GM10266 (cell line): ENCODE data around the gene PPM1M.
"Not testable (repeated sequence)": the region's sequence is repeated elsewhere in the genome, so short reads cannot be mapped to it uniquely, and the experiment has no call there.

Experiments
- DNase-seq: peaks from one replicate; pipeline ENCODE4 v3.0.0; 2012; ENCODE audit errors: extremely low spot score
- CTCF ChIP-seq: IDR thresholded peaks from 2 replicates; pipeline ENCODE4 v1.5.1; 2012; ENCODE audit warnings: mild to moderate bottlenecking, low read depth; ENCODE audit not compliant: control insufficient read depth, insufficient read depth; ENCODE audit errors: missing control alignments

PPM1M gene

GRCh38 chr3:52259035-52259434 is 13.5 kb downstream of the PPM1M start:
- TF ChIP-seq CTCF = no peak
- DNase-seq = no peak

GRCh38 chr3:52259448-52259847 is 13.9 kb downstream of the PPM1M start:
- no peak for DNase-seq
- TF ChIP-seq CTCF = no peak

GRCh38 chr3:52262447-52262846 is 16.9 kb downstream of the PPM1M start:
- no peak for DNase-seq
- no peak for TF ChIP-seq CTCF

GRCh38 chr3:52265387-52265786 is 19.8 kb downstream of the PPM1M start:
- DNase-seq = no peak
- TF ChIP-seq CTCF = no peak

- no peak for TF ChIP-seq CTCF
- DNase-seq = no peak
Observed at GRCh38 chr3:52268036-52268435, 22.5 kb downstream of the PPM1M start.

- DNase-seq = no peak
- TF ChIP-seq CTCF = no peak
Observed at GRCh38 chr3:52269776-52270175, 24.2 kb downstream of the PPM1M start.

GRCh38 chr3:52270252-52270754 is 24.7 kb downstream of the PPM1M start:
- no peak for DNase-seq
- TF ChIP-seq CTCF = no peak

GRCh38 chr3:52272172-52272571 is 26.6 kb downstream of the PPM1M start:
- not testable (repeated sequence) for DNase-seq
